Breast epithelium (tissue), 3 donors: ENCODE data around the gene GNG12.
"Not testable (repeated sequence)": the region's sequence is repeated elsewhere in the genome, so short reads cannot be mapped to it uniquely, and the experiment has no call there.

ENCODE experiments used
- POLR2A ChIP-seq: fragments of 450-650 bp; IDR thresholded peaks from one replicate; pipeline ENCODE4 v1.6.1; 2016; ENCODE audit warnings: antibody characterized with exemption, mild to moderate bottlenecking, moderate library complexity
- POLR2AphosphoS5 ChIP-seq, 3 donors: sonication (generic); formaldehyde crosslinking; IDR thresholded peaks; one replicate each; pipeline ENCODE4 v1.6.1; 2017; ENCODE audit warnings: antibody characterized with exemption in 3 of 3
- TF ChIP-seq, protein P1 (sequence below), 3 donors: fragments of 450-650 bp; IDR thresholded peaks; one replicate each; pipeline ENCODE4 v1.5.1; 2016 to 2017; ENCODE audit warnings: antibody characterized with exemption in 3 of 3, mild to moderate bottlenecking in 3 of 3, moderate library complexity in 3 of 3

DNA sequence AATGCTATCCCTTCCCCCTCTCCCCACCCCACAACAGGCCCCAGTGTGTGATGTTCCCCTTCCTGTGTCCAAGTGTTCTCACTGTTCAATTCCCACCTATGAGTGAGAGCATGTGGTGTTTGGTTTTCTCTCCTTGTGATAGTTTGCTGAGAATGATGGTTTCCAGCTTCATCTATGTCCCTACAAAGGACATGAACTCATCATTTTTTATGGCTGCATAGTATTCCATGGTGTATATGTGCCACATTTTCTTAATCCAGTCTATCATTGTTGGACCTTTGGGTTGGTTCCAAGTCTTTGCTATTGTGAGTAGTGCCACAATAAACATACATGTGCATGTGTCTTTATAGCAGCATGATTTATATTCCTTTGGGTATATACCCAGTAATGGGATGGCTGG, 168.0 kb downstream of the GNG12 start:
- TF ChIP-seq, protein P1, sequence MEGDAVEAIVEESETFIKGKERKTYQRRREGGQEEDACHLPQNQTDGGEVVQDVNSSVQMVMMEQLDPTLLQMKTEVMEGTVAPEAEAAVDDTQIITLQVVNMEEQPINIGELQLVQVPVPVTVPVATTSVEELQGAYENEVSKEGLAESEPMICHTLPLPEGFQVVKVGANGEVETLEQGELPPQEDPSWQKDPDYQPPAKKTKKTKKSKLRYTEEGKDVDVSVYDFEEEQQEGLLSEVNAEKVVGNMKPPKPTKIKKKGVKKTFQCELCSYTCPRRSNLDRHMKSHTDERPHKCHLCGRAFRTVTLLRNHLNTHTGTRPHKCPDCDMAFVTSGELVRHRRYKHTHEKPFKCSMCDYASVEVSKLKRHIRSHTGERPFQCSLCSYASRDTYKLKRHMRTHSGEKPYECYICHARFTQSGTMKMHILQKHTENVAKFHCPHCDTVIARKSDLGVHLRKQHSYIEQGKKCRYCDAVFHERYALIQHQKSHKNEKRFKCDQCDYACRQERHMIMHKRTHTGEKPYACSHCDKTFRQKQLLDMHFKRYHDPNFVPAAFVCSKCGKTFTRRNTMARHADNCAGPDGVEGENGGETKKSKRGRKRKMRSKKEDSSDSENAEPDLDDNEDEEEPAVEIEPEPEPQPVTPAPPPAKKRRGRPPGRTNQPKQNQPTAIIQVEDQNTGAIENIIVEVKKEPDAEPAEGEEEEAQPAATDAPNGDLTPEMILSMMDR (IDR thresholded peaks at IDR 0.05): not testable (repeated sequence)
- TF ChIP-seq POLR2AphosphoS5 (IDR thresholded peaks at IDR 0.05); POLR2A: not testable (repeated sequence)
